SK-N-SH treated with all-trans-retinoic acid at 6 μM for 48 hours (cell line): ENCODE data around the gene AGMO.

Experiments
- ATAC-seq: fragments of 200-7000 bp; cut with Tn5 transposase; 3 replicates; pipeline ENCODE4 v1.9.1; 2020; ENCODE audit warnings: mild to moderate bottlenecking, moderate library complexity
- ARNTL ChIP-seq: fragments of 450-650 bp; formaldehyde crosslinking; IDR thresholded peaks from 2 replicates; pipeline ENCODE4 v1.5.0; 2020; ENCODE audit warnings: low read depth, mild to moderate bottlenecking, moderate library complexity, borderline replicate concordance
- BACH2 ChIP-seq: fragments of 250-450 bp; sonication (Bioruptor Pico); IDR thresholded peaks from 2 replicates; pipeline ENCODE4 v1.9.0; 2021; ENCODE audit warnings: mild to moderate bottlenecking, borderline replicate concordance
- CREB5 ChIP-seq: fragments of 250-450 bp; sonication (Bioruptor Pico); IDR thresholded peaks from 2 replicates; pipeline ENCODE4 v1.5.1; 2020; ENCODE audit warnings: low read depth, mild to moderate bottlenecking, moderate library complexity
- CSDC2 ChIP-seq: fragments of 250-450 bp; sonication (Bioruptor Pico); IDR thresholded peaks from 2 replicates; pipeline ENCODE4 v1.5.0; 2020; ENCODE audit warnings: mild to moderate bottlenecking, moderate library complexity
- CSRNP3 ChIP-seq: fragments of 250-450 bp; sonication (Bioruptor Pico); IDR thresholded peaks from 2 replicates; pipeline ENCODE4 v1.5.1; 2021; ENCODE audit warnings: mild to moderate bottlenecking, moderate library complexity
- ESRRG ChIP-seq: fragments of 250-450 bp; sonication (Bioruptor Pico); IDR thresholded peaks from 2 replicates; pipeline ENCODE4 v1.6.1; 2021; ENCODE audit warnings: mild to moderate bottlenecking
- GLIS3 ChIP-seq: fragments of 250-450 bp; sonication (Bioruptor Pico); IDR thresholded peaks from 2 replicates; pipeline ENCODE4 v1.5.0; 2020; ENCODE audit warnings: mild to moderate bottlenecking, moderate library complexity
- ISL1 ChIP-seq: fragments of 250-450 bp; sonication (Bioruptor Pico); IDR thresholded peaks from 2 replicates; pipeline ENCODE4 v2.1.2; 2022; ENCODE audit warnings: mild to moderate bottlenecking, moderate library complexity
- OSR1 ChIP-seq: fragments of 250-450 bp; sonication (Bioruptor Pico); IDR thresholded peaks from 2 replicates; pipeline ENCODE4 v1.8.0; 2022; ENCODE audit warnings: moderate library complexity, mild to moderate bottlenecking, inconsistent platforms
- PATZ1 ChIP-seq: fragments of 250-450 bp; sonication (Bioruptor Pico); IDR thresholded peaks from 2 replicates; pipeline ENCODE4 v1.8.0; 2020; ENCODE audit warnings: mild to moderate bottlenecking, moderate library complexity, borderline replicate concordance
- POU6F1 ChIP-seq: fragments of 250-450 bp; sonication (Bioruptor Pico); IDR thresholded peaks from 2 replicates; pipeline ENCODE4 v1.8.0; 2021; ENCODE audit warnings: low read depth, mild to moderate bottlenecking, moderate library complexity, borderline replicate concordance
- PPARA ChIP-seq: fragments of 250-450 bp; sonication (Bioruptor Pico); IDR thresholded peaks from 2 replicates; pipeline ENCODE4 v1.5.0; 2020; ENCODE audit warnings: mild to moderate bottlenecking, borderline replicate concordance
- RARB ChIP-seq: fragments of 250-450 bp; sonication (Bioruptor Pico); IDR thresholded peaks from 2 replicates; pipeline ENCODE4 v1.8.0; 2021; ENCODE audit warnings: mild to moderate bottlenecking, moderate library complexity
- SNAI2 ChIP-seq: fragments of 250-450 bp; sonication (Bioruptor Pico); IDR thresholded peaks from 2 replicates; pipeline ENCODE4 v1.5.0; 2020; ENCODE audit warnings: mild to moderate bottlenecking, moderate library complexity
- TCF4 ChIP-seq: fragments of 250-450 bp; sonication (Bioruptor Pico); IDR thresholded peaks from 2 replicates; pipeline ENCODE4 v1.8.0; 2021; ENCODE audit warnings: mild to moderate bottlenecking, moderate library complexity, borderline replicate concordance
- TOX ChIP-seq: fragments of 250-450 bp; sonication (Bioruptor Pico); IDR thresholded peaks from 2 replicates; pipeline ENCODE4 v1.8.0; 2021; ENCODE audit warnings: mild to moderate bottlenecking, moderate library complexity, borderline replicate concordance
- TSHZ2 ChIP-seq: fragments of 250-450 bp; sonication (Bioruptor Pico); IDR thresholded peaks from 2 replicates; pipeline ENCODE4 v1.5.0; 2020; ENCODE audit warnings: mild to moderate bottlenecking, moderate library complexity
- ZC3H10 ChIP-seq: fragments of 250-450 bp; sonication (Bioruptor Pico); IDR thresholded peaks from 2 replicates; pipeline ENCODE4 v1.5.1; 2021; ENCODE audit warnings: mild to moderate bottlenecking, moderate library complexity
- ZFP3 ChIP-seq: fragments of 250-450 bp; sonication (Bioruptor Pico); IDR thresholded peaks from 2 replicates; pipeline ENCODE4 v1.5.0; 2020; ENCODE audit warnings: mild to moderate bottlenecking, moderate library complexity
- ZFP30 ChIP-seq: fragments of 450-650 bp; formaldehyde crosslinking; IDR thresholded peaks from 2 replicates; pipeline ENCODE4 v1.5.0; 2022; ENCODE audit warnings: mild to moderate bottlenecking, moderate library complexity
- ZNF565 ChIP-seq: fragments of 450-650 bp; formaldehyde crosslinking; conservative IDR thresholded peaks from 2 replicates; pipeline ENCODE4 v1.5.0; 2020; ENCODE audit warnings: low read depth, mild to moderate bottlenecking, moderate library complexity
- ZNF70 ChIP-seq: fragments of 450-650 bp; formaldehyde crosslinking; IDR thresholded peaks from 2 replicates; pipeline ENCODE4 v1.5.0; 2020; ENCODE audit warnings: mild to moderate bottlenecking, moderate library complexity
- ZNF8 ChIP-seq: fragments of 450-650 bp; formaldehyde crosslinking; IDR thresholded peaks from 2 replicates; pipeline ENCODE4 v1.5.0; 2020; ENCODE audit warnings: mild to moderate bottlenecking, moderate library complexity

AGMO gene

GRCh38 chr7:15508258-15508657 lies 53.6 kb downstream of the AGMO start:
- ATAC-seq, result peak; percentile 78
- no peak for TF ChIP-seq GLIS3 (CRISPR knock-in tag)
- TF ChIP-seq ZNF8, result no peak
- TF ChIP-seq TOX (CRISPR knock-in tag), result no peak
- no peak for TF ChIP-seq ZNF565 (CRISPR knock-in tag)
- TF ChIP-seq ZNF70 (CRISPR knock-in tag), result no peak
- TF ChIP-seq CREB5 (CRISPR knock-in tag), result no peak
- TF ChIP-seq CSDC2, result no peak
- no peak for TF ChIP-seq RARB (CRISPR knock-in tag)
- no peak for TF ChIP-seq OSR1 (CRISPR knock-in tag)
- TF ChIP-seq ZFP3, result no peak
- no peak for TF ChIP-seq ISL1 (CRISPR knock-in tag)
- TF ChIP-seq ARNTL (CRISPR knock-in tag), result no peak
- no peak for TF ChIP-seq PPARA (CRISPR knock-in tag)
- TF ChIP-seq PATZ1, result no peak
- TF ChIP-seq POU6F1 (CRISPR knock-in tag), result no peak
- no peak for TF ChIP-seq ZC3H10 (CRISPR knock-in tag)

GRCh38 chr7:15507708-15508107 lies 54.1 kb downstream of the AGMO start:
- peak; percentile 36; the same call in 1 of the 3 replicates for ATAC-seq
- TF ChIP-seq PATZ1 (no peak), ZFP30 (CRISPR knock-in tag) (no peak), BACH2 (no peak), POU6F1 (CRISPR knock-in tag) (no peak), SNAI2 (CRISPR knock-in tag) (no peak), ZC3H10 (CRISPR knock-in tag) (no peak), CREB5 (CRISPR knock-in tag) (no peak), ZNF565 (CRISPR knock-in tag) (no peak), ZNF8 (no peak), RARB (CRISPR knock-in tag) (no peak), TOX (CRISPR knock-in tag) (no peak), OSR1 (CRISPR knock-in tag) (no peak)

- no peak for ATAC-seq
- TF ChIP-seq TSHZ2, result no peak
- no peak for TF ChIP-seq CSRNP3 (CRISPR knock-in tag)
- TF ChIP-seq ZNF565 (CRISPR knock-in tag), result no peak
- no peak for TF ChIP-seq GLIS3 (CRISPR knock-in tag)
- TF ChIP-seq OSR1 (CRISPR knock-in tag), result no peak
- no peak for TF ChIP-seq TOX (CRISPR knock-in tag)
- no peak for TF ChIP-seq ZNF8
- TF ChIP-seq TCF4, result no peak
- no peak for TF ChIP-seq ESRRG (CRISPR knock-in tag)
- TF ChIP-seq PPARA (CRISPR knock-in tag), result no peak
- no peak for TF ChIP-seq ZNF70 (CRISPR knock-in tag)
- no peak for TF ChIP-seq ZFP3
These were observed 54.6 kb downstream of the AGMO start for GRCh38 chr7:15507171-15507570.
